Measurements from ENCODE around the gene PDK2.

PDK2 gene

DNA sequence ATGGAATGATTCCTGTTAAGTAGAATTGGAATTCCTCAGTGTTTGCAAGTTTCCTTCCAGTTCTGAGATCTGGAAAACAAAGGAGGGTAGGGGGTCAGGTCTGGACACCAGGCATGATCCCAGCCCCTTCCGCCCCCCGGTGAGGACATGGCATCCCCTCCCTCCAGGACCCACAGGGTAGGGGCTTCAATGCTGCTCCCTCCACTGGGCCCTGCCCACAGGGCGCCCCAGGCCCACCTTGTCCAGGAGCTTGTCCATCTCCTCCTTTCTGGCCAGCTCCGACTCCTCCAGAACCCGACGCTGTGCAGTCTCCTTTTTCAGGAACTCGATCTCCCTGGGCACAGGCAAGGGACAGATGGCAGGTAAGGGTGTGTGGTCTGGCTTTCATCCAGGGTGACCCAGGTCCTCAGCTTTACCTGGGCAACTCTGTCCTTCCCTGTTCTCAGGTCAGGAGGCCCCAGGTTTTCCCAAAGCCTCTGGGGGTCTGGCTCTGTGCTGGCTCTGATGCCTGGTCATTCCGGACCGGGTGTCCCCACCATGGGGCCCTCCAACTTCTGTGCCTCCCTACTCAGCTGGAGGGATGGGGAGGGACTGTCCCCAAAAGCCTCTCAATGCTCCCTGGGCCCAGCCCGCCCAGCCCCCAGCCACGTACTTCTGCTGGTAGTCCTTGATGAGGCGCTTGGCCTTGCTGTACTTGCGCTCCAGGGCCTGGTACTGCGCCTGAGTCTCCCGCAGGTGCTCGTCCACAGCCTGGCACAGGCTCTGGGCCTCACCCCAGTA is 40.4 kb downstream of the PDK2 start:
- no peak for DNase-seq (ENCODE audit: low read depth in 3 of 3)

DNA sequence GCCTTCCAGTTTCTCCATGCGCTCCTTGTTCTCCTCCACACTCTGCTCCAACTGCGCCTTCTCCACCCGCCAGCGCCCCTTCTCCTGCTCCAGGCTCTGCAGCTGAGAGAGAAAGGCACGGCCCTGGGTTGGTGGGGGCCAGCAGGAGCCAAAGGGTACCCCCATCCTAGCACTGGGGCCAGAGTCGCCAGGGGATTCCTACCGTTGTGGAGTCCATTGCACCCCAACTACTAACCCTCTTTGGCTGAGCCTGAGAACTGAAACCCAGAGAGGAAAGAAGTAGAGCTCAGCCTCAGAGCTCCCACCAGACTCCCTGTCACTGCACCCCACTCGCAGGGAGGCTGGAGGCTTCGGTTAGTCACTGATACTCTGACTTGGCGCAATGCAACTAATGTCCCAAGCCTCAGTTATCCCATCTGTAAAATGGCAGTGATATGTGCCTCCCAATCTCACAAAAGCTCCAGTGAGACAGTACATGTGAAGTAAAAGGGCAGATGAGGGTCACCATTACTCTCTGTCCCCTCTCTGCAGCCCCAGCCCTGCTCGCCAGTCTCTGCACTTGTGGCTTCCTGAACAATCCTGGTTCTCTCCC is 41.0 kb downstream of the PDK2 start:
- DNase-seq (ENCODE audit: low read depth in 3 of 3) = no peak

DNA sequence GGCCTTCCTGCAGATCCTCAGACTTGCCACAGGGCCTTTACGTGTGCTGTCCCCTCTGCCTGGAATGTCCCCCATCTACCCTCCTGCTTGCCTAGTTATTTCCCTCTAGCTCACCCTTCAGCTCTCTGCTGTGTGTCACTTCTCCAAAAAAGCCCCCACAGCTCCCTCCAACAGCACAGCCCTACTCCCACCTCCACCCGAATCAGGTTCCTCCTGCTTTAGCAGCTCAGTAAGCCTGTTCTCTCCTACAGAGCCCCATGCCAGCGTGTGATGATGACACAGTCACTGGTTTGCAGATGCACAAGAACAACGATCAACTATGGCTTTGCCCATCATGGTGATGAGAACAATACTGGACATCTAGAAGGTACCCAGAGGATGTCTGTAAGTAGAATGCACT is 41.9 kb downstream of the PDK2 start:
- DNase-seq (ENCODE audit: low read depth in 3 of 3) = no peak

DNA sequence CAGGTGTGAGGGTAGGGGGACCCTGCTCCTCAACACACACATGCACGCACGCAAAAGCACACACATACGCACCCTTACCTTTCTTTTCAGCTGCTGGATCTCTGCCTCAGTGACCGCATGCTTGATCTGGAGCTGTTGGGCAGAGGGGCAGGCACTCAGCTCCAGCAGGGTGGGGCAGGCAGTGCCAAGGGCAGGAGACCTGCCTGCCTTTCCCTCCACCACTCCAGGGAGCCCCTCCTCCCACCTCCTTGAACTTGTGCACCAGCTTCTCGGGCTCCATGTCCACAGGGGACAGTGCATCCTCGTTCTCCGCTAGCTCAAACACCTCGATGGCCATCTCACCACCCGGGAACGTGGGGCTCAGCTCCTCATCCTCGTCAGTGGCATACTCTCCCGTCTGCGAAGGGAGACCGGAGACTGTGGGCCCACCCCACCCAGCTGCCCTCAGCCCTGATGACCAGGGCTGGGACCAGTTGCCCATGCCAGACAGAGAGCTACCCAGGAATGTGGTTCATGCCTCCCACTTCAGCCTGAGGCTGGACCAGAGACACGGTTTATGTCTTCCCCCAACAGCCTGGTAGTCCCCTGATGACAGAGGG is 44.1 kb downstream of the PDK2 start:
- DNase-seq (ENCODE audit: low read depth in 3 of 3) = no peak

DNA sequence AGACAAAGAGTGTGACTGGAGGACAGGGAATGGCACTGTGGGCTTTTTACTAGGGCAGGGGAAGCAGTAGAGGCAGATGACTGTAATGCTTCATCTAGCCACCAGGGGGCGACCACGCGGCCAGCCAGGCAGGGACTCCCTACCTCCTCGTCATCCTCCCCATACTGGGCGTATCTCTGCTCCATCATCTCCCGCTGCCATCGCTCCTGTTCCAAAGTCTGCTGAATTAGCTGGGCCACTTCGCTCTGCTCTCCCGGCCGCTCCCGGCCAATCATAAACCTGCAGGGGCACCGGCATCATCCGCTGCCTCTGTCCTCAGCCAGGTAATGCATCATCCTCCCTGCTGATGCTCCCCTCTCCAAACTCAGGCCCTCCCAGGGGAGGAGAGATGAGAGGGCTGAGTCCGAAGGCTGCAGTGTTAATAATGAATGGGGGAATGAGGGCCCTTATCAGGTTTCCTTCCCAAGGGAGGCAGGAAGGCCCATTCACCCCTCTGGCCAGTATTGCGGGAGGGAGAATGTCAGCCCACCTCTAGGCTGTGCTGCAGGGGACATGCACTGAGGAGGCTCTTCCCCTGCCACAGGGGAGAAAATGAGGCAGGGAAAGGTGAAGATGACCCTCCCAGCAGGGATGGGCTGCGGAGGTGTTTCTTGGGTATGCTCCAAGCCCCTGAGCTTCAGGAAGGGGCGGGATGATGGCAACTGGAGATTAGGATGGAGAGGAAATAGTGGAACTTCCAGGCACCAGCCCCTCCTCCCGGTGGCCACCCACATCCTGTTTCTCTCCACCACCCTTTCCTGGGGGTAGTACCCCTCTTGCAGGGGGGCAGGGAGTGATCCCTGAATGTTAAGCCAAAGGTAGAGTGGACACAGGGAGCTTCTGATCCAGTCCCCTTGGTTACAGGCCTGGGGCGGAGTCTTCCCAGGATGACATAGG is 45.1 kb downstream of the PDK2 start:
- peak; percentile 61 to 72 (median 65) for DNase-seq (ENCODE audit: low read depth in 3 of 3)

DNA sequence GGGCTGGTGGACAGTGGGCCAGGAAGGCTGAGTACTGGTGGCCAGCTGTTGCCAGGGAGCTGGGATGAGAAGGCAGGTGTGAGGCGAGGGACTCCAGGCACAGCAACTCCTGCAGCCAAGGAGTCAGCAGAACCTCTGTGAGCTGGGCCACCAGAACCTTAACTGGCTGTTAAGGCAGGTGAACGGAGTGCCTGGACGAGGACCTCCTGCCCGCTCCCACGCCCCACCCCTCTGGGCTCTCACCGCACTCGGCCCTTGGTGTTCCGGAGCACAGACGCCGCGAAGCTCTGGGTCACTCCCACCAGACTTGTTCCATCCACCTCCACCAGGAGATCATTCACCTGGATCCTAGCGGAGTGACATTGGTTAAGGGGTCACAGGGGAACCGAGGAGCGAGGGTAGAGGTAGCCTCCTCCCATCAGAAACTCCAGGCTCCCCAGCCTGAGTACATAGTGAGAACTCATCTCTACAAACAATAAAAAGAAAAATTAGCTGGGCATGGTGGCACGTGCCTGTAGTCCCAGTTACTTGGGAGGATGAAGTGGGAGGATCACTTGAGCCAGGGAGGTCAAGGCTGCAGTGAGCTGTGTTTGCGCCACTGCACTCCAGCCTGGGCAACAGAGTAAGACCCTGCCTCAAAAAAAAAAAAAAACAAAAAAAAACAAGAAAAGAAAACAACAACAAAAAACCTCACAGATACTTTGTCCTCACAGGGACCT is 46.0 kb downstream of the PDK2 start:
- no peak for DNase-seq (ENCODE audit: low read depth in 3 of 3)

DNA sequence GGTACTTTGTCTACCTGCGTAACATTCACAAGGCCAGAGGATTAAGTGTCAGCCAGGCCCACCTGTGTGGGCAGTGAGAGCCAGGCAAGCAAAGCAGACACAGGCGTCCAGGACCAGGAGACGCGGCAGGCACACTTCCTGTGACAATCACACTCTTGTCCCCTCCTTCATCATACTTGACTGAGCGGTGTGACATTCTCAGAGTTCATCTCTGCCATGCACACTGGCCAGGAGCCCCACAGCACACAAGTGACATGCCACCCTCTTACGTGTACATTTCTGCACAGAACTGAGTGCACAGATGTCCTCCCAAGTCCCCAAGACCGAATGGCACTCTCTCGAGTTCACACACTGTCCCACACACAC is 46.6 kb downstream of the PDK2 start:
- DNase-seq (ENCODE audit: low read depth in 3 of 3) = no peak

DNA sequence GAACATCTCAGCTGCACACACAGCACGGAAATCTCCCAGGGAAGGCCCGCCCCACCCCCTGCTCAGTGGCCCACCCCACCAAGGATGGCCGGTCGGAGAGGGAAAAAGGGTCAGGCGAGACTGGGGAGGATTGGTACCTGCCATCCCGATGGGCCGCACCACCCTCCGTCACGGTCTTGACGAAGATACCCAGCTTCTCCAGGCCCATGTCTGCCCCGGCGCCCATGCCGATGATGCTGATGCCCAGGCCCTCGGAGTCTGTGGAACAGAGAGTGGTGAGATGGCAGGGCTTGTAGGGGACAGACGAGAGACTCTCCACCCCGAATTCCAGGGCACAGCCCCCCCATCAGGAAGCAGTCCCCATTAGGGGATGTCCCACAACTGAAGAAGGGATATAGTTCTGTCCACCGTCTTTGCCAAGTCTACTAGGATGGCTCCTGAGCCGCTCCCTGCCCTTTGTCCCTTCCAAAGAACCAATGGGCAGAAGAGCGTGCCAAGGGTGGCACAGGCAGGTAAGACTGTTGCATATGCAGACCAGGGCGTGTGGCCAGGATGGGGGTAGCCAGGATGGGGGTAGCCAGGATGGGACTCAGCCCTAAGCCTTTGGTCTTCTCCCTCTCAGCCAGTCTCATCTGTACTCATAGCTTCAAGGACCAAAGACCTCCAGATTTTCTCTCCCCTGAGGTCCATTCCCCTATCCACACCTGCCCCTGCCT is 48.5 kb downstream of the PDK2 start:
- DNase-seq (ENCODE audit: low read depth in 3 of 3) = no peak

DNA sequence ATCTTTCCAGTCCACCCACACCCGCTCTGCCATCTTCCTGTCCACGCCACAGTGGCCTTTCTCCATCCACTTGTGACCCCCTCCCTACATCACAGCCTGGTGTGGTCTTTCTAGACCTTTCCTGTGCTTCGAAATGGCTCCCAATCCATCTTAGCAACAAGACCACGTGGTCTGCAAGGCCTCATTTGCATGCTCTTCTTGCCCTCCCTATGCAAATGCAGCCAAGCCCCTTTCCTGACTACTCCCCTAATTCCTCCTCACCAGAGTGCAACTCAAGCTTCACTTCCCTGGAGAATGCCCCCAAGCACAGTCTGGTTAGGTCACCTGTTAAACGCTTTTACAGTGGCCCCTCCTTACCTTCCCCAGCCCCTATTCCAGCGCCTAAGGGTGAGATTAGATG is 49.2 kb downstream of the PDK2 start:
- no peak for DNase-seq (ENCODE audit: low read depth in 3 of 3)

DNA sequence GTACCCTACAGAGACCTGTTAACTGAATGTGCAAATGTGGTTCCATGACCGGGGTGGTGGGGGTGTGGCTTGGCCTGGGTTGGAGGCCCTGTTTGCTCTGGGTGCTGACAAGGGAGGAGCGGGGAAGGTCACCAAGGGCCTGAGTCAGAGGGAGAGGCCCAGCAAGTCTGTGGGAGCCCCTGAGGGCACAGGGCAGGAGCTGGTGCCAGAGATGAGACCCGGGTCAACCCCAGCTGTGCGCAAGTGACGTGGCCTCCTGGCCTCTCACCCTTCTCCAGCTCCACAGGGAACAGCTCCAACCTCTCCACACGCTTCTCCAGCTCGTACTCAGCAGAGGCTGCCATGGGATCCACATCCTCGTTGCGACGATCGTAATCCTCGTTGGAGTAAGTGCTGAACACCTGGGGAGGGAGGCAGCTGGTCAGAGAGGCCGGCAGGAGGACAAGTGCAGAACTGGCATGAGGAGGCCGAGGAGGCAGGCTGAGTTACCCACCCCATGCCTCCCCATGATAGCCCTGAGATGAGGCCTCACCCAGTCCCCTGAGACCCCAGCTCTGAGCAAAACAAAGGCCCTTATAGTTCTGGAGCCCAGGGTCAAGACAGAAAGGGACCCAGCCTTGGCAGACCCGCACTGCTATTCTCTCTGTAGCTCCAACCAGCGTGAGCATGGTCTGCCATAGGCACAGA is 49.8 kb downstream of the PDK2 start:
- DNase-seq (ENCODE audit: low read depth in 3 of 3) = no peak

DNA sequence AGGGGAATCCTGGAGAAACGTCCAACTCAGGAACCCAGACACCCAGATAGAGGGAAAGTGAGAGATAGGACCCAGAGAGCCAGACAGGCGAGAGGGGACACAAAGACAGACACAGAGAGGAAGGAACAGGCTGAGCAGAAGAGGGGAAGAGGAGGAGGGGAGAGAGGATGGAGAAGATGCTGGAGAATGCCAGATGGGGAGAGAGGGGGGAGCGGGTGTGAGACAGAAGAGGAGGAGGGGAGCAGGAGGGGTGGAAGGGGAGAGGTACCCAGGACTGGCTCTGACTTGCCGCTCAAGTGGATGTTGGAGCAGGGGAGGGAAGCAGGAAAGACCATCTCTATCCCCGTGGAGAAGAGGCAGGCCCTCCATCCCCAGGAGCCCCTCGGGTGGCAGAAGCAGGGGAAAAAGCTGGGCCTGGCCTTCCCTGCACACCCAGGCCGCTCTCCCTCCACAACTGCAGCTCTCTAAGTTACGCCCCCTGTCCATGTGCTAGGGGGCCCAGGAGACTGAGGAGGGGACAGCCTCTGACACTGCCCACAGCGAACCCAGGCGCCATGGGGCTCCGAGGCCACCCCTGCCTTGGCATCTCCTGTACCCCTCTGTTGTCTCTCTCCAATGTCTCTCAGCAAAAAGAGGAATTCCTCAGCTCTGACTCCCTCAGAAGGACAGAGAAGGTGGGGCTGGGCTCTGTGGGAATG is 50.5 kb downstream of the PDK2 start:
- no peak for DNase-seq (ENCODE audit: low read depth in 3 of 3)

DNA sequence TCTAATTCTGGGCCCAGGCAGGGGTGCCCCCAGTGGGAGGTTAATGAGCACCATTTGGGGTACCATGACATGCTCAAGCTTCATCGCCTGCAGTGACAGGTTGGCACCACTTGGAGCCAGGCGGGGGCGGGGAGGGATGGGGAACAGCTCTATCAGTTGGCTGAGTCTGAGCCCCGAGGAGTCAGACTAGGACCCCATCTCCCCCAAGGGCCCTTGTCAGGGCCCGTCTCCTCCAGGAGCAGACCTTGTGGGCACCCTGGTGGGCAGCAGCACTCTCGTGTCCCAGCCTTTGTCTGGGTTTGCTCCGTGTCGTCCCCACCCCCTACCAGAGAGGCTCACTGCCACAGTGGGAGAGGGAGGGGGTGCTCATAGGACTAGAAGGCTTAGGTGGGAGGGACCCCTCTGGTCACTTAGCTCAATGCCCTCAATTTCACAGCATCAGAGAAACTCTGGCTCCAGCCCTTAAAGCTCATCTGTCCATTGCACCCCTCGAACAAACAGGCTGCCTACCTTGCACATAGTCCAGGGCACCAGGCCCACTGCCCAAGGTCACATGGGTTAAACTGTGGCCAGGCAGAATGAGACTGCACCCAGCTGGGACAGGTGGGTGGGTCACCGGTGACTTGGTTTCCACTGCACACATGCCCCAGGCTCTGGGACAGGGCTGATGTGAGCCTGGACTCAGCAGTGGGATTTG is 51.2 kb downstream of the PDK2 start:
- no peak for DNase-seq (ENCODE audit: low read depth in 3 of 3)

DNA sequence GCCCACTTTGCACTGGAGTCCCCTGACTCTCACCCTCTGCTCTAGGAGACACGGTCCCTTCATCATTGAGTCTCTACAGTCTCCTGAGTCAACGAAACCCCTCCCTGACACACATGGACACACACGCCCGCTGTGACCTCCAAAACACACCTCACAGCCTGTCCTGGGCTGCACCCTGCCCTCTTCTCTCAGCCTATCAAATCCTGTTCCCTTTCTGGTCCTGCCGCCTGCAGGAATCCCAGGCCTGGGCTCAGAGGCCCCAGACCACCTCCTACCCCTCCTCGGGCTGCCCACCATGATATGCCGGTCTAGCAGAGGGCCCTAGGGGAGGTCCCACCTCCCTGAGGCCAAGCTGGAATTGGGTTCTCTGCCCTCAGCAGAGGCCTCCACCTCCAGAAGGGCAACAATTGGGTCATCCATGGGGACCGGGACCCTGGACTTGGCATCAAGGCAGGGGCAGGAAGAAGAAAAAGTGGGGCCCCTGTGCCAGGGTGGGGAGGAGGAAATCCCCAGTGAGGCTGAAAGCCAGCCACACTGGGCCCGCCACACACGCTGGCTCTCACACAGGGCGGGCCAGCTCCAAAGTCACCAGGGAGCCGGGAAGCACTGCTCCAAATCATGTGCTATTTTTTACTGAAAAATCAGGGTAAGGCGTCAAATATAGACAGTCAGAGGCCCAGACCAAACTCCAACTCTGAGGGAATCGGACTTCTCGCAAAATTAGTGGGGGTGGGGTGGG is 51.9 kb downstream of the PDK2 start:
- DNase-seq (ENCODE audit: low read depth in 3 of 3) = no peak

DNA sequence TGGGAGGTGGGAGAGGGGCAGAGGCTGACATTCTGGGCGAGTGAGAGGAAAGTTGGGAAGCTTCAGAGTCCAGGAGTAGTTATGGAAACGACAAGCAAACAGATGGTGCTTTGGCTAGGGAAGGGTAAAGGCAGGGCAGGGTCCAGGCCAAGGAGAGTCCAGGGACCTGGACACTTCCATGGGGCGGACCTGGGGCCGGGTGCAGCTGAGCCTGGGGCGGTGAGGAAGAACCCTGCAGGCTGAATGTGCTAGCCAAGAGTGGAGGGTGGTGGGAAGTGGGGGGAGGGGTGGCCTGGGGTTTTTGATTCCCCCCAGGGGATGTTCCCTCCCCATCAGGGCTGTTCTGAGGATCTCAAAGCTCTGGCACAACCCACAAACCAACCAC is 52.7 kb downstream of the PDK2 start:
- DNase-seq (ENCODE audit: low read depth in 3 of 3) = no peak

DNA sequence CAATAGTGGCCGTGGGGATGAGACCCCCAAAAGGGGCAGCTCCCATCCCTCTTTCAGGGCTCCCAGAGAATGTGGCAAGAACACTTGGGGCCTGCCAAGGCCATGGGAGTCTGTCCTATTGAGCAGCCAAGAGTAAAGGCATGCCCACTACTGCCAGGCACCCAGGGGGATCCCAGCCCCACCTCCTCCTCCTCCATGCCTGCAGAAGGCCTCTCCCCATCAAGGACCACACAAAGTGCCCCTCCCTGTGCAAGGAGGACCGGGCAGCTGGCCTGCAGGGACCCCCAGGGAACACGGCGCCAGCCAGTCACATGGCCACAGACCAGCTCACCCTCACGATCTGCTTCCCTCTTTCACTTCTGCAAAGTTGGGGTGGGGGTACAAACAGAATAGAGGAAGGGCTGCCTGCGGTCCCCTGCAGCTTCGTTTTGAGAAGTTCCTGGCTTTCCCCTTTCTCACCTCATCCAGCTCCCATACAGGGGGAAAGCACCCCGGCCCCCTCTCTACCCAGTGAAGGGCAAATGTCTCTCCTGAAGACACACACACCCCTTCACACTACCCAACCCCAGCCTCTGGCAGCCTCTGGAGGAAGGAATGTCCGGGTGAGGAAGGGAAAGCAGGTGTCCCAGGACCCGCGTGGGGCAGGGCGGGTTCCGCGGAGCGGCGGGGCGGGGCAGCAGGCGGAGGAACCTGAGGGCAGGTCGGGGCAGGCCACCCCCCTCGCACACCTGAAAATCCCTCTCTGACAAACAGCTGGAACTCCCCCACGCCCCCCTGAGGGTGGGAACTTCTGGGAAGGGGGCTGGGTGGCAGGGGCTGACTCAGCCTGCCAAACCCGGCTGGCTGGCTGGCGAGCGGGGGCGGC is 53.3 kb downstream of the PDK2 start:
- DNase-seq (ENCODE audit: low read depth in 3 of 3) = peak; percentile 68 to 90 (median 87)

DNA sequence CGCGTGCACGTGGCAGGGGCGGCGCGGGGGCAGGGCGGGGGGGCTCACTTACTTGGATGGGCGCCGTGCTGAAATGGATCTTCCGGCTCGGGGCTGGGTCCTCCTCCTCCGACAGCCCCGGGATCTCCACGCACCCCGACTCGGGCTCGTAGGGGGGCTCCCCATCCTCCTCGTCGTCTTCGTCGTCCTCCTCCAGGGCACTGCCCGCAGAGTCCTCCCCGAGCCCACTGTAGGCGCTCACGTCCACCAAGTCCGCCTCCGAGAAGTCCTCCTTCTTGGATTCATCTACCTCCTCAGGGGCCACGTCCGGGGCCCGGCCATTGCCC is 53.9 kb downstream of the PDK2 start:
- DNase-seq (ENCODE audit: low read depth in 3 of 3) = no peak
